NCI-H345 (cell line): ENCODE measurements around the gene TWIST2.

ENCODE experiments used
- DNase-seq: peaks from one replicate; lab custom pipeline; 2025; lab: John Stamatoyannopoulos, UW

TWIST2 gene

GRCh38 chr2:238939521-238940403, 91.9 kb downstream of the TWIST2 start:
- no peak for DNase-seq

DNA sequence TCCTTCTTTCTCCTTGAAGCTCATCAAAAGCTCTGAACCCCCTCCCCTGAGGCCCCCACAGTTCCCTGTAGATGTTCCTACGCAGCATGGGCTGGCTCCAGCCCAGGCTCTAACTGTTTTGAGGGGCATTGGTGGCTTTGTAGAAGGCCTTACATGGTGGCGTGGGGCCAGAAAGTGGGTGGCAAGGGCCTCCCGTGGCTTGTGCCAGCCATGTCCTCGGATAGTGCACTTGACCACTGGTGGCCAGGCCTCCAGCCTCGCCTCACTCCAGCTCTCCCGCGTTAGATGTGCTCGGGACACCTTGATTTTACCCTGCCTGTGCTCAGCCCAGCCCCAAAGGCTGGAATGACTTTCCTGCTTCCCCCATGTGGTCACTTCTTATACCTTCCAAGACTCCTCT, 92.9 kb downstream of the TWIST2 start:
- no peak for DNase-seq

DNA sequence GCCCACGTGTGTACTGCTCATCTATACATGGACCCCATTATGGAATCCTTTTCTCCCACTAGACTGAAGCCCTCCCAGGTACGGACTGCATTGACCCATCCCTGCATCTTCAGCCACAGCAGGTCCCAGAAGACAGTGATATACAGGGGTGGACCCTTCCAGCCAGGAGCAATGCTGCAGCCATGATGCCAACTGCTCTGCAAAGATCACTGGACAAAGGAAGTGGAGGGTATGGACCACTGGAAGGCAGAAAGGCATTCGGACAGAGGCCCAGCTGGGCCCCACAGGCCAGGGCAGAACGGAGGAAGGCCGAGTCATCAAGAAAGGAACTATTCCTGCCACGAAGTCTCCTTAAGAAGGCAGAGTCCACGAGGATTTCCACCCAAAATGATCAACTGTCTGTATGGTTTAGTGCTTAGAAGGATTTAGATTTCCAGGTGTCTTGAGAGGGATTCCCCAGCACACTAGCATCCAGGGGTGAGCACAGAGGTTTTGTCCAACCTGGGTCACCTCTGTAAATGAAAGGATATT, 93.4 kb downstream of the TWIST2 start:
- no peak for DNase-seq

DNA sequence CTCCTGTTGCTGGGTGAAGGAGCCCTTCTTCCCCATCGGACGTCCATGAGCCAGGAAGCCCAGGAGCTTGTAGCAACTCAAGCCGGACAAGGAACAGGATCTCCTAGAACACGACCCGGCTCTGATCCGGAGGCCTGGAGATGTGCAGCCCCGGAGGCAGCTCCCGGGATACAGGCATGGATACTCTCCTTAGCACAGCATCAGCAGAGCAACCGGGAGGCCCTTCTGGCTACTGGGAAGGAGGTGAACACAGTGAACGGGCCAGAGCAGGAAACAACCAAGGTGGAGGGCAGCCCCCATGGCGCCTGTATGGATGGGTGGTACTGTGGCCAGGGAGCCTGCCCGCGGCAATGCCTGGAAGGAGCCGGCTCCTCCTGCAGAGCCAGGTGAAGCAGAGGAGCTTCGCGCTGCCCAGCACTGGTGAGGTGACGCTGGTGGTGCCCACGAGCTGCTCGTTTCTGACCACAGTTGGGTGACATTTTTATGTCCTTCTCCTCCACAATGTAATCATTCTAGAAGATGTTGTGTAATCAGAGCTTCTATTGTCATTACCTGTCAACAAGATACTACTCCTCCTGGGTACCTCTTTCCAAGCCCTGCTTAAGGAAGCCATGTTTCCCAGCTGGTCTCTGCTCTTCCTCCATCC, 94.3 kb downstream of the TWIST2 start:
- DNase-seq, result no peak

DNA sequence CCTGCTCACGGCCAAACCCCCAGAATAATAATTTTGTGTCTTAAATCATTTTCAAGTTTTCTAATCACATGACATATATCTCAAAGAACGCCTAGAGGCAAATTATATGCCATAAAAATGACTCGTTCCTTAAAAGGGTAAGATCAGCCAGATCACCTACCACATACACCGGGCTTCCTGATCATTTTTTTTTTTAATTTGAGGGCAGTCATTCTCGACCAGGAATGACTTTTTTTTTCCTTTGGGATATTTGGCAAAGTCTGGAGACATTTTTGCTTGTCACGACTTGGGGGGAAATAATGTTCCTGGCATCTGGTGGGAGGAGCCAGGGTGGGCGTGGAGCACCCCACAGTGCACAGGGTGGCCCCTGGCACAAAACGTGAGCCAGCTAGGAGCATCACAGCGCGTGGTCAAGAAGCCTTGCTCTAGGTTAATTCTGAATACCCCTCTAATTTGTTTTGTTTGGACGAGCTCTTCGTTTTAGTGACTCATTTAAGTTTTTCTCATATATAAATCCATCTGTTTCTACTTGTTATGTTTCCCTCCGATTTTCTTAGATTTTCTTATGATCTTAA, 94.9 kb downstream of the TWIST2 start:
- DNase-seq, result no peak

DNA sequence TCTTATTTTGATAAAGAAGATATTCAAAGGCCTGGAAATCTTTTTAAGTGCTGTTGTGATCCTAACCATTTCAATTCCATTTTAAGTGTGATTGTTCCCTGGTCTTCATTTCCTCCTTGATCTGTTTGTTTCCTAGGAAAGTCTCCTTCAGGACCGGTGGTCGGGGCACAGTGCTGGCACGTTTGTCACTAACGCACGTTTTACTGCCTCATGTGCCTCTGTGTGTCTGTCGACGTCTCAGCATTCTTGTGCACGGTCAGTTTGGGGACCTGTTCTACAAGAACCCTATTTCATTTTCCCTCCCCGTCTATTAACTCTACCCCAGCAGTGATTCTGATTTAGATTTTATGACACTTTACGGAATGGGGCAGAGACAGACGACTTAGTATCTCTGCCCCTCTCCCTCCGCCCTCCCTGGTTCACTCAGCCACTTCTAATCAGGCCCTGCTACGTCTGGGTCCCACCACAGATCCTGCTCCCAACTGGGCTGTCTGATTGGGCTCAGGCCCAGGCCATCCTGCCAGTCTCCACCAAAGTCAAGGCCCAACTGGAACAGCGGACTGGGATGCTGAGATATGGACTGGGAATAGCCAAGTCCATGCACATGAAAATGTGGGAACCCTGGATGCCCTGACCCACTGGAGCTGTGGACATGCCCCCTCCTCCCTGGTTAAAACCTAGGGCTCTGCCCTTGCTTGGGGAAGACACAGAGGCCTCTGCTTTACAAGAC, 95.6 kb downstream of the TWIST2 start:
- no peak for DNase-seq

GRCh38 chr2:238945433-238946150, 97.7 kb downstream of the TWIST2 start:
- no peak for DNase-seq

DNA sequence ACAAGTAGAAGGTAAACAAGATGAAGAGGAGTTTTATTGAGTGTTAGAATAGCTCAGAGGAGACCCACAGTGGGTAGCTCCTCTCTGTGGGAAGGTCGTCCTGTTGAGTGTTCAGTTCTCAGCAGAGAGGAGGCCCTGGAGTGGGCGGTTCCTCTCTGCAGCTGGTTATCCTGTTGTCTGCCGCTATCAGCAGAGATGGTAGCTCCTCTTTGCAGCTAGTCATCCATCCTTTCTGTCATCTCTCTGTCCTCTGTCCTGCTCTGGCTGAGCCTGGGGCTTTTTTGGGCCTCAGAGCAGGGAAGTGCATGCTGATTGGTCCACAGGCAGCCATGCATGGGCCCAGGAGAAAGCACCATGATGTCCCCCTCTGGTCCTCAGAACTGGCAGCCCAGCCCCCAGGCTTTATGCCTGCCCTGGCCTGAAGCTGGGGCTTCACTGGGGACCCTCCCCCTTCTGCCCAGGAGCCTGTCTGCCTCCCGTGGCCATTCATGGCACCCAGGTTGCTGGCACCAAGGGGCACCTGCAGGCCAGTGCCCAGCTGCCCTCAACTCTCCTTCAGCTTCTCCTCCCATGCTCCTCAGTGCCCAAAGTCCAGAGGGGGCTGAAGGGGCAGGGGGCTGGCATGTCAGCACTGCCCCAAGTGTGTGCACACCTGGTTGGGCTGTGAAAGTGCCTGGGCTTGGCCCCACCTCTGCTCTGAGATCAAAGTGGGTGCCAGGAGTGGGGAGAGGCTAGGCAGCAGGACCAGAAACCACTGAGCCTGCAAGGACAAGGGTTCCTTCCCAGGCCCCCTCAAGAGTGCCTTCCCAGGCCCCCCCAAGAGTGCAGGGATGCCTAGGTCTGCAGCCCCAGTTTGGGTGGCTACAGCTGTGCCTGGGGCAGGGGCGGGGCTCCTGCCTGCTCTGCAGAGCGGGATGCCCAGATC, 98.7 kb downstream of the TWIST2 start:
- DNase-seq, result no peak

DNA sequence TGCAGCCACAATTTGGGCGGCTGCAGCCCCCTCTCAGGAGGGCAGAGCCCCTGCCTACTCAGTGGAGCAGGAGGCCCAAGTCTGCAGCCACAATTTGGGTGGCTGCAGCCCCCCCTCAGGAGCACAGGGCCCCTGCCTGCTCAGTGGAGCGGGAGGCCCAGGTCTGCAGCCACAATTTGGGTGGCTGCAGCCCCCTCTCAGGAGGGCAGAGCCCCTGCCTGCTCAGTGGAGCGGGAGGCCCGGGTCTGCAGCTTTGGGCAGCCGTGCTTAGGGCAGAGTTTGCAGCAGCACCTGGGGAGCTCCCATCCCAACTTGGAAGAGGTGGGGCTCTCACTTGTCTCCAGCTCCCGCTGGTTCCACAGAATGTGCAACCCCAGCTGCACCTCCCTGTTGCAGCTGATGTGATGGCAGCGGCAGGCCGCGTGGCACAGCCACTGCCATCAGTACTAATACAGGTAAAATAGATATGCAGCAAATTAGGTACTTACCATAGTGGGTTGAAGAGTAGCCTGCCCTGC, 99.4 kb downstream of the TWIST2 start:
- DNase-seq, result no peak

DNA sequence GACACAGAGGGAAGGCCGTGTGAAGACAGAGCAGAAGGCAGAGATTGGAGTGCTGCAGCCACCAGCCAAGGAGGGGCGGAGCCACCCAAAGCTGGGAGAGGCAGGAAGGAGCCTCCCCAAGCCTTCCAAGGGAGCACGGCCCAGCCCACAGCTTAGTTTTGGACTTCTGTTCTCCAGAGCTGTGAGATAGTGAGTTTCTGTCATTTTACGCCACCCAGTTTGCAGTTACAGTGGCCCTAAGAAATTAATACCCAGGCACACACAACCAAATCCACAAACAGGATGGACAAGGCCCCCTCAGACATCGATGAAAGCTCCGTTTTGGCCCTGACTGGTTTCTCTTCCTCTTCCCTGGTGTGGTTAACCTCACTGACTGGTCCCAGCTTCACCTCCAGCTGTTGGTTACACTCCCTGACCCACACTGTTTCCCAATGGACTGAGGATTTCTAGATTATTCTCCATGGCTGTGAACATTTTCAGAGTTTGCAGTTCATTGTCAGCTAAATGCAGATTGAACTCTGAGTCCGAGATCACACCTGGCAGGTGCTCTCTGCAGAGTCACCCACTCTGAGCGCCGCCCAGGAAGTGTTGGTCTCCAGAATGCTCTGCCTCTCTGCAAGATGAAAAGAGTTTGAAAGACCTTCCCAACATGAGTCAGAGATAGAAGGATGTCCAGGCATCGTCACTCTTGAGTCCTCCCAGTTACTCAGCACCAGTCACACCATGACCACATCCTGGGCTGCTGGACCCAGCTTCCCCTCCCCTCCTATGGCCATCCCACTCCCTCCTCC, 100.2 kb downstream of the TWIST2 start:
- DNase-seq, result no peak

GRCh38 chr2:238948765-238949641, 101.1 kb downstream of the TWIST2 start:
- no peak for DNase-seq

DNA sequence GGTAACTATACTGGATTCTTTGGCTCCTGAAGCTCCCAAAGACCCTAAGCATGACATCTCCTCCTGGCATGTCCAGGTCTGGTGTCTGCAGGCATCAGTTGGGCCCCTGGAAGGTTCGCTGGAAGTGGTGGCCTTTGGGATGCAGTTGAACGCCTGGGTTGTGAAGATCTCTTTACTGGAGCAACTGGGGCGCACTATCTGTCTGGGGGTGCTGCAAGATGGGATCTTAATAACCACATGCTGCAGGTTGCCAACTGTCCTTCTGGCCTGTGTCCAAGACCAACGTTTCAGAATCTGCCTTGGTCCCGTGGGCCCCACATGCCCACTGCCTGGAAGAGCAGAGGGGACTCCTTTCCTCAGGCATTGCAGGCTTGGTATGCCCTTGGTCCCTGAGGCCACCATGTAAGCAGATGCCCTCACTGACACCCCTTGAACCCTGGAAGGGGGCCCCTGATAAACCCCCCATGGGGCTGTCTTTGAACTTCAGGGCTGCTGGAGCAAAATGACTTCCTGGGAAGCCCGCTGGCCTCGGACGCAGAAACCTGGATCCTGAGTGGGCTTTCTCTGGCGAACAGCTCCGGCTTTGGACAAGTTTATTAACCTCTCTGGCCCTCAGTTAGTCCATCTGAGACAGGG, 101.9 kb downstream of the TWIST2 start:
- no peak for DNase-seq

GRCh38 chr2:238950551-238950950, 102.7 kb downstream of the TWIST2 start:
- DNase-seq, result no peak

DNA sequence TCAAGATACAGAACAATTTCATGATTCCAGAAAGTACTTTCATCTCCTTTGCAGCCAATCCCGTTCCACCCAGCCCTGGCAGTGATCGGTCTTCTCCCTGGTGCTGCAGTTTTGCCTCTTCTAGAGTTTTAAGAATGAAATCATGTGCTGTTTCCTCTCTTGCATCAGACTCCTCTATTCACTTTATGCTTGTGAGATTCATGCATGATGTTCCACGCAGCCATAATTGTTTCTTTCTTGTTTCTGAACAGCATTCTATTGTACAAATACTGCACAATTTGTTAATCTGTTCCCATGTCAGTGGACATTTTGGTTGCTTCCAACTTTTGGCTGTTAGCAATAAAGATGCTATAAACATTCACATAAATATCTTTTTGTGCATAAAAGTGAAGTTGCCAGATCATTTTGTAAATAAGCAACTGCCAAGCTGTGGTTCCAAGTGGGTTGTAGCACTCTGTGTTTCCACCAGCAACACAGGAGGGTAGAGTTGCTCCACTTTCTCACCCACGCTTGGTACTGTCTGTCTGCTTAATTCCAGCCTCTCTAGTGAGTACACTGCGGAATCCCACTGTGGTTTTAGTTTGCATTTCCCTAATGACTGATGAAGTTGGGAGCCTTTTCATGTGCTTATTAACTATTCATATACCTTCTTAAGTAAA, 104.5 kb downstream of the TWIST2 start:
- no peak for DNase-seq

DNA sequence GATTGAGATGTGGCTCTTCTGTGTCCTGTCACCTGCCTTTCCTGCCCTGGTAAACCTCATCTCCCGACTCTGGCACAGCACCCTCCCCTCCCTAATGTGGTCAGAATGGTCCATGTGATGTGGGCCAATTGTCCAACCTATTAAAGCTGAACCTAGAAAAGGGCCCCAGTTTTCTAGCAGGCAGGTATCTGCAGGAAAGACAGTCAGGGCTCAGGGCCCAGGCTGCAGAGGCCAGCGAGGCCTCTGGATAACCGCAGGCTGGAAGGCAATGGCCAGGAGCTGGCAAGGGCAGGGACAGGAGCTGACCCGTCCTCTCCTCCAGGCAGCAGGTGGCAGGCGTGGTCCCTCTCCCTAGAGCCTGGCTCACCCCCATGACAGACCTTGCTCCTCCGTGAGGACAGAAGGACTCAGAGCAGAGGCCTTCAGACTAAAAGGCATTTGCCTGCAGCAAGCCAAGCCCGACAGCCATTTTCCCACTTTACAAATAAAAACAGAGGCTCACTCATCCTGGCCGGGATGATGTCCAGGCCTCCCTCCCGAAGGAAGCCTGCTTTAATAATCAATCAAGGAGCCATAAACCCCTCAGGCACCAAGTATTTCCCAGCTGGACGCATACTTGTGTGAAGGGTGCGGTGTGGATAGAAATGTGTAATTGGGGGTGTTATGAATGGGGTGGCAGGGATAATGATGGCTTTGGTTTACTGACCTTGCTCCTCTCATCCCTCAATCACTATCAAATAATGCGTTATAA, 107.1 kb downstream of the TWIST2 start:
- DNase-seq, result no peak

DNA sequence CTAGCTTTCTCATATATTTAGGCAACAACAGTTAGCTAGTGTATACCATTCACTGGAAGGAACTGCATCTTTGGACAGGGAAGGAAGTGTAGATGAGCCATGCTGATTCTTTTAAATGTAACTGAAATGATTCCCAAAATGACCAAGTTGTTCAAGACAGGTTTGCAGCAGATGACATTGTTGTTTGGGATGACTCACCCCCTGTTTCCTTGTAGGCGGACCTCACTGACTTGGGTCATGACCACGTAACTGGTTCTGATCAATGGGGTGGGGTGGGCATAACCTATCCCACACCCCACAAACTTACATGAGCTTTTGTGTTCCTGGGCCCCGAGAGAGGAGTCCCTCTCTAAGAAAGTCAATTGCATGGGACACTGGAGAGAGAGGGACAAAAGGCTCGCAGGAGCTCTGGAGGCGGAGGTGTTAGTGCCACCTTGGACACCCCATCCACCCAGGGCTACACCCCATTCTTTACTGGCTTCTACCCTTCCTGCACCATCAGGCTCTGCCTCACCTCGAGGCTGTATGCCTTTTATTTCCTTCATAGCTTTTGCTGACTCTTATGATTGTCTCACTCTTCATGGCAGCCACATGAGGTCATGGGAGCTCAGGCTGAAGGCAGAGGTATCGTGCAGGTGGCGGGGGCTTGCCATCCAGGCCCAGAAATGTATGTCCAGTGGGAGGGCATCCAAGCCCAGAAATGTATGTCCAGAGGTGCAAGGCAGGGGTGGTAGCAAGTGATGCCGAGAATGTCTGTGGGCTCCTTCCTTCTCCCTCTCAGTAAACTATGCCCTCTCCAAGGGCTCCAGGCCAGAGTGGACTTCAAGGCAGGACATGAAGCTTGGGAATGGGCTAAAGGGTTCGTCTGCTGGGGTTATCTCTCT, 108.0 kb downstream of the TWIST2 start:
- no peak for DNase-seq
